ENCODE results near the gene P2RY12.

The P2RY12 gene

DNA sequence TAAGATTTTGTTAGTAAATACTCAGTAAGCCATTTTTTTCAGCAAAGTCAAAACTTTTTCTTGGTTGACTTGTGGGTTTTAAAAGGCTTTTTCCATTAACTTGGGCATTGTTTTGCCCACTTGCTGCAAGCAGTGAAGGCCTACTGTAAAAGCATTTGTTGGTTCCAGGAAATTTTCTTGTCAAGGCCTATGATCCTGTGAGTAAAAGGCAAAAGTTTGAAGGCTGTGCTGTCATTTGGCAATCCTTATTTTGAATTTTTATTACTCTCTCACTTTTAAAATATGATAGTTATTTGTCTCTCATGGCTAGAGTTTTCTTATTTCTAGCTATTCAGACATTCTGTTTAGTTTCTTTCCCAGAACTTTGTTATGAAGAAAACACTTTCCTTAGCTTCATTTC, 13.0 kb downstream of the P2RY12 start:
- H3F3A ChIP-seq (ENCODE audit: low read depth), result no peaks in the 10 kb centered on the region
- H3K27me3 ChIP-seq (ENCODE audit: insufficient read depth, low read length, poor library complexity, severe bottlenecking), result no peaks in the 10 kb centered on the region
- no peaks in the 10 kb centered on the region for H3K4me1 ChIP-seq (ENCODE audit: insufficient read depth, low read length, poor library complexity, severe bottlenecking)
- H3K4me2 ChIP-seq (ENCODE audit: low read depth, low read length, poor library complexity, severe bottlenecking), result no peak overlapping the region
- no peak overlapping the region for H3K4me3 ChIP-seq (ENCODE audit: low read length, poor library complexity, severe bottlenecking)
- no peaks in the 10 kb centered on the region for H4K20me1 ChIP-seq (ENCODE audit: insufficient read depth, low read length, poor library complexity, severe bottlenecking)
- no peaks in the 10 kb centered on the region for H3K9me3 ChIP-seq (ENCODE audit: insufficient read depth, low read depth, low read length)
- no peaks in the 10 kb centered on the region for H3K79me2 ChIP-seq (ENCODE audit: insufficient read depth, low read length)
- no peak overlapping the region for H2AFZ ChIP-seq (ENCODE audit: low read length)
- H3K36me3 ChIP-seq (ENCODE audit: insufficient read depth, low read length), result peaks cover 73% of the 10 kb centered on the region; the same call in 1 of the 2 replicates
- H3K9me2 ChIP-seq (replicated peaks; ENCODE audit: low read depth, low read length), result no peaks in the 10 kb centered on the region
- TF ChIP-seq EZH2phosphoT487 (IDR thresholded peaks at IDR 0.05; ENCODE audit: borderline replicate concordance), result no peak
- TF ChIP-seq, protein P1, sequence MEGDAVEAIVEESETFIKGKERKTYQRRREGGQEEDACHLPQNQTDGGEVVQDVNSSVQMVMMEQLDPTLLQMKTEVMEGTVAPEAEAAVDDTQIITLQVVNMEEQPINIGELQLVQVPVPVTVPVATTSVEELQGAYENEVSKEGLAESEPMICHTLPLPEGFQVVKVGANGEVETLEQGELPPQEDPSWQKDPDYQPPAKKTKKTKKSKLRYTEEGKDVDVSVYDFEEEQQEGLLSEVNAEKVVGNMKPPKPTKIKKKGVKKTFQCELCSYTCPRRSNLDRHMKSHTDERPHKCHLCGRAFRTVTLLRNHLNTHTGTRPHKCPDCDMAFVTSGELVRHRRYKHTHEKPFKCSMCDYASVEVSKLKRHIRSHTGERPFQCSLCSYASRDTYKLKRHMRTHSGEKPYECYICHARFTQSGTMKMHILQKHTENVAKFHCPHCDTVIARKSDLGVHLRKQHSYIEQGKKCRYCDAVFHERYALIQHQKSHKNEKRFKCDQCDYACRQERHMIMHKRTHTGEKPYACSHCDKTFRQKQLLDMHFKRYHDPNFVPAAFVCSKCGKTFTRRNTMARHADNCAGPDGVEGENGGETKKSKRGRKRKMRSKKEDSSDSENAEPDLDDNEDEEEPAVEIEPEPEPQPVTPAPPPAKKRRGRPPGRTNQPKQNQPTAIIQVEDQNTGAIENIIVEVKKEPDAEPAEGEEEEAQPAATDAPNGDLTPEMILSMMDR (conservative IDR thresholded peaks at IDR 0.05; ENCODE audit: low read length), result no peak
- H3K9ac ChIP-seq (ENCODE audit: low read depth, low read length, poor library complexity, severe bottlenecking), result no peak overlapping the region

GRCh38 chr3:151367448-151367847, 17.1 kb downstream of the P2RY12 start:
- Histone ChIP-seq H3K9me2 (replicated peaks; ENCODE audit: low read depth, low read length) (no peaks in the 10 kb centered on the region), H2AFZ (ENCODE audit: low read length) (no peak overlapping the region), H3K9me3 (ENCODE audit: insufficient read depth, low read depth, low read length) (no peaks in the 10 kb centered on the region), H3K9ac (ENCODE audit: low read depth, low read length, poor library complexity, severe bottlenecking) (no peak overlapping the region), H3K79me2 (ENCODE audit: insufficient read depth, low read length) (no peaks in the 10 kb centered on the region), H3K4me1 (ENCODE audit: insufficient read depth, low read length, poor library complexity, severe bottlenecking) (no peaks in the 10 kb centered on the region), H3K4me2 (ENCODE audit: low read depth, low read length, poor library complexity, severe bottlenecking) (no peak overlapping the region), H3K36me3 (ENCODE audit: insufficient read depth, low read length) (peaks cover 90% of the 10 kb centered on the region), H4K20me1 (ENCODE audit: insufficient read depth, low read length, poor library complexity, severe bottlenecking) (no peaks in the 10 kb centered on the region), H3K27me3 (ENCODE audit: insufficient read depth, low read length, poor library complexity, severe bottlenecking) (no peaks in the 10 kb centered on the region), H3K4me3 (ENCODE audit: low read length, poor library complexity, severe bottlenecking) (no peak overlapping the region), H3F3A (ENCODE audit: low read depth) (no peaks in the 10 kb centered on the region)
- TF ChIP-seq, protein P1 (conservative IDR thresholded peaks at IDR 0.05; ENCODE audit: low read length), result no peak
- TF ChIP-seq EZH2phosphoT487 (IDR thresholded peaks at IDR 0.05; ENCODE audit: borderline replicate concordance), result no peak

DNA sequence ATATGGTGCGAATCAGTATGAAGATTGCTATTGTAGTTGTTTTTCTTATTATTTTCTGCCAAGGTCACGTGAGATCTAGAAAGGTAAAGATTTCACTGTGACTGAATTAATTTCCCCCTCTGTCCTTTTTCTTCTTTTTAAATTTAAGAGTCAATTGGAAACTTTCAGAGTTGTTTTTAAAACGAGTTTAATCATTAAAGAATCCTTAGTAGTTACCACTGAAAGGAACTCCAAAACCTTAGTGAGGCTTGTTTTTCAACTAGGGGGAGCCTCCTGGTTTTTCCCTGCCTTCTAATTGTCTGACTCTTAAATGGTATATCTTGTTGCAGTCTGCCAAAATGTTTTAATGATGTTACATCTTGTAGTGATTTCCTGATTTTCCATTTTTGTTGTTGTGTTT, 17.6 kb downstream of the P2RY12 start:
- Histone ChIP-seq H3K27me3 (ENCODE audit: insufficient read depth, low read length, poor library complexity, severe bottlenecking) (no peaks in the 10 kb centered on the region), H3F3A (ENCODE audit: low read depth) (no peaks in the 10 kb centered on the region), H3K79me2 (ENCODE audit: insufficient read depth, low read length) (no peaks in the 10 kb centered on the region), H3K4me3 (ENCODE audit: low read length, poor library complexity, severe bottlenecking) (no peak overlapping the region), H3K36me3 (ENCODE audit: insufficient read depth, low read length) (peaks cover 90% of the 10 kb centered on the region), H3K9me3 (ENCODE audit: insufficient read depth, low read depth, low read length) (no peaks in the 10 kb centered on the region), H3K4me2 (ENCODE audit: low read depth, low read length, poor library complexity, severe bottlenecking) (no peak overlapping the region), H3K9me2 (replicated peaks; ENCODE audit: low read depth, low read length) (no peaks in the 10 kb centered on the region), H3K4me1 (ENCODE audit: insufficient read depth, low read length, poor library complexity, severe bottlenecking) (no peaks in the 10 kb centered on the region), H2AFZ (ENCODE audit: low read length) (no peak overlapping the region), H4K20me1 (ENCODE audit: insufficient read depth, low read length, poor library complexity, severe bottlenecking) (no peaks in the 10 kb centered on the region), H3K9ac (ENCODE audit: low read depth, low read length, poor library complexity, severe bottlenecking) (no peak overlapping the region)
- no peak for TF ChIP-seq EZH2phosphoT487 (IDR thresholded peaks at IDR 0.05; ENCODE audit: borderline replicate concordance)
- TF ChIP-seq, protein P1 (conservative IDR thresholded peaks at IDR 0.05; ENCODE audit: low read length), result no peak
